ENCODE measurements around the gene C6. TPM values are rescaled to one million over a fixed set of nuclear protein-coding genes. Genes with fewer than 3 reads are reported as not detected.

The C6 gene
- total and polyA plus RNA-seq, 2 of the 8 experiments (the other 6 are each of a cell fraction or from before 2014, with no cell fraction given) = not detected

DNA sequence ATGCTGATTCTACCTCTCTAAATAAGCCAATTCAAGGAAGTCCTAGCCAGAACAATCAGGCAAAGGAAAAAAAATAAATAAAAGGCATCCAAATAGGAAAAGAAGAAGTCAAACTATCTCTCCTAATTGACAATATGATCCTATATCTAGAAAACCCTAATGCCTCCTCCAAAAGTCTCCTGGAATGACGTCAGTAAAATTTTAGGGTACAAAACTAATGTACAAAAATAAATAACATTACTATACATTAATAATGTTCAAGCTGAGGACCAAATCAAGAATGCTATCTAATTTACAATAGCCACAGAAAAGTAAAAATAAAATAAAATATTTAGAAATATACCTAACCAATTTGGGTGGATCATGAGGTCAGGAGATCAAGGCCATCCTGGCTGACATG is 33.8 kb upstream of the C6 start:
- Histone ChIP-seq H4K20me1 (replicated peaks in 1 of 2; ENCODE audit: control insufficient read depth in 1 of 2, insufficient read depth in 2 of 2, low read length in 2 of 2) (no peaks in the 10 kb centered on the region), H3K14ac (ENCODE audit: insufficient read length) (no peak overlapping the region), H4K91ac (replicated peaks; ENCODE audit: insufficient read length, low read length) (no peak overlapping the region), H2BK12ac (ENCODE audit: low read depth, low read length) (no peak overlapping the region), H3K79me2 (ENCODE audit: control insufficient read depth in 1 of 2, insufficient read depth in 2 of 2, low read length in 2 of 2) (no peaks in the 10 kb centered on the region), H3K4me1 (replicated peaks in 1 of 4; ENCODE audit: control insufficient read depth in 3 of 4, insufficient read depth in 4 of 4, low read length in 3 of 4) (no peaks in the 10 kb centered on the region), H2BK15ac (ENCODE audit: low read length) (no peak overlapping the region), H3K23me2 (ENCODE audit: low read depth, low read length) (no peaks in the 10 kb centered on the region), H4K8ac (ENCODE audit: extremely low read depth, insufficient read depth, low read length) (no peak overlapping the region), H3K23ac (ENCODE audit: insufficient read length) (no peak overlapping the region), H3K4ac (replicated peaks; ENCODE audit: insufficient read length, low read depth, low read length) (no peak overlapping the region), H2BK5ac (ENCODE audit: low read depth, low read length) (no peak overlapping the region), H3K36me3 (ENCODE audit: control insufficient read depth in 2 of 4, insufficient read depth in 4 of 4, low read length in 3 of 4) (no peaks in the 10 kb centered on the region), H2BK120ac (replicated peaks; ENCODE audit: low read depth, low read length) (no peak overlapping the region), H3K9ac (replicated peaks in 1 of 4; ENCODE audit: extremely low read depth in 1 of 4, low read depth in 3 of 4, low read length in 3 of 4) (no peak overlapping the region), H2BK20ac (ENCODE audit: low read length) (no peak overlapping the region), H3K4me3 (ENCODE audit: extremely low read depth in 1 of 4, insufficient read depth in 2 of 4, low read depth in 3 of 4, low read length in 4 of 4) (no peak overlapping the region), H2AFZ (ENCODE audit: low read length) (no peak overlapping the region), H3K27me3 (replicated peaks in 1 of 4; ENCODE audit: control insufficient read depth in 3 of 4, extremely low read depth in 1 of 4, insufficient read depth in 3 of 4, low read length in 3 of 4) (no peaks in the 10 kb centered on the region), H3K9me3 (ENCODE audit: insufficient read depth in 2 of 2, low read depth in 1 of 2, low read length in 1 of 2) (no peaks in the 10 kb centered on the region), H3K56ac (replicated peaks; ENCODE audit: insufficient read length, low read depth, low read length) (no peak overlapping the region), H3K18ac (ENCODE audit: extremely low read depth, low read length) (no peak overlapping the region), H4K5ac (ENCODE audit: insufficient read length, low read depth, low read length) (no peak overlapping the region), H2AK5ac (ENCODE audit: low read depth, low read length) (no peak overlapping the region), H3K79me1 (ENCODE audit: low read depth, low read length) (no peaks in the 10 kb centered on the region), H3K27ac (ENCODE audit: low read depth, low read length) (no peak overlapping the region), H3K4me2 (ENCODE audit: insufficient read depth in 1 of 2, low read depth in 2 of 2, low read length in 2 of 2) (no peak overlapping the region)
- 88% methylated on average over 1 of the region's 1 CpG; no CpG with 5 or more reads in 1 of the 2 experiments for WGBS, 2 experiments (ENCODE audit: extremely low coverage in 1 of 2, insufficient coverage in 1 of 2, insufficient read length in 1 of 2, insufficient replicate concordance in 2 of 2, low coverage in 1 of 2, low lambda C conversion rate in 2 of 2, missing lambda C conversion rate in 1 of 2)
- DNase-seq (ENCODE audit: low read depth in 1 of 2, low spot score in 2 of 2) = no peak
- ChIA-PET CTCF (ENCODE audit: partially characterized antibody) (no interaction called here), POLR2A (ENCODE audit: partially characterized antibody) (no interaction called here)
- FAIRE-seq = no peak
- no peak for TF ChIP-seq JUN (IDR thresholded peaks at IDR 0.05; ENCODE audit: low read depth, low read length)
- no peak for TF ChIP-seq NRF1 (IDR thresholded peaks at IDR 0.05; ENCODE audit: low read depth, low read length)
- TF ChIP-seq FOSL1 (IDR thresholded peaks at IDR 0.05; ENCODE audit: insufficient read depth, low read depth, low read length) = no peak
- TF ChIP-seq SRF (IDR thresholded peaks at IDR 0.05; ENCODE audit: low read depth, low read length) = no peak
- TF ChIP-seq KDM4A (IDR thresholded peaks at IDR 0.05; ENCODE audit: low read depth, low read length, severe bottlenecking) = no peak

Measured in H1 (cell line).